Occipital lobe (tissue), 2 donors: ENCODE results near the gene GARS1. TPM values are rescaled to one million over a fixed set of nuclear protein-coding genes. Genes with fewer than 3 reads are reported as not detected.
A peak's percentile ranks its signal among the peaks of the same experiment; 100 is the strongest.
"Not testable (repeated sequence)": the region's sequence is repeated elsewhere in the genome, so short reads cannot be mapped to it uniquely, and the experiment has no call there.

ENCODE experiments used
- DNase-seq: peaks from one replicate; lab custom pipeline; 2025; lab: John Stamatoyannopoulos, UW
- total RNA-seq: library from RNA; depleted of rRNA; stranded (reverse); fragments of >200 nt; gene quantifications from one replicate; pipeline ENCODE4 v1.2.3, GENCODE V29; 2014

GARS1 gene, protein sequence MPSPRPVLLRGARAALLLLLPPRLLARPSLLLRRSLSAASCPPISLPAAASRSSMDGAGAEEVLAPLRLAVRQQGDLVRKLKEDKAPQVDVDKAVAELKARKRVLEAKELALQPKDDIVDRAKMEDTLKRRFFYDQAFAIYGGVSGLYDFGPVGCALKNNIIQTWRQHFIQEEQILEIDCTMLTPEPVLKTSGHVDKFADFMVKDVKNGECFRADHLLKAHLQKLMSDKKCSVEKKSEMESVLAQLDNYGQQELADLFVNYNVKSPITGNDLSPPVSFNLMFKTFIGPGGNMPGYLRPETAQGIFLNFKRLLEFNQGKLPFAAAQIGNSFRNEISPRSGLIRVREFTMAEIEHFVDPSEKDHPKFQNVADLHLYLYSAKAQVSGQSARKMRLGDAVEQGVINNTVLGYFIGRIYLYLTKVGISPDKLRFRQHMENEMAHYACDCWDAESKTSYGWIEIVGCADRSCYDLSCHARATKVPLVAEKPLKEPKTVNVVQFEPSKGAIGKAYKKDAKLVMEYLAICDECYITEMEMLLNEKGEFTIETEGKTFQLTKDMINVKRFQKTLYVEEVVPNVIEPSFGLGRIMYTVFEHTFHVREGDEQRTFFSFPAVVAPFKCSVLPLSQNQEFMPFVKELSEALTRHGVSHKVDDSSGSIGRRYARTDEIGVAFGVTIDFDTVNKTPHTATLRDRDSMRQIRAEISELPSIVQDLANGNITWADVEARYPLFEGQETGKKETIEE
- 47.1 TPM for total RNA-seq

DNA sequence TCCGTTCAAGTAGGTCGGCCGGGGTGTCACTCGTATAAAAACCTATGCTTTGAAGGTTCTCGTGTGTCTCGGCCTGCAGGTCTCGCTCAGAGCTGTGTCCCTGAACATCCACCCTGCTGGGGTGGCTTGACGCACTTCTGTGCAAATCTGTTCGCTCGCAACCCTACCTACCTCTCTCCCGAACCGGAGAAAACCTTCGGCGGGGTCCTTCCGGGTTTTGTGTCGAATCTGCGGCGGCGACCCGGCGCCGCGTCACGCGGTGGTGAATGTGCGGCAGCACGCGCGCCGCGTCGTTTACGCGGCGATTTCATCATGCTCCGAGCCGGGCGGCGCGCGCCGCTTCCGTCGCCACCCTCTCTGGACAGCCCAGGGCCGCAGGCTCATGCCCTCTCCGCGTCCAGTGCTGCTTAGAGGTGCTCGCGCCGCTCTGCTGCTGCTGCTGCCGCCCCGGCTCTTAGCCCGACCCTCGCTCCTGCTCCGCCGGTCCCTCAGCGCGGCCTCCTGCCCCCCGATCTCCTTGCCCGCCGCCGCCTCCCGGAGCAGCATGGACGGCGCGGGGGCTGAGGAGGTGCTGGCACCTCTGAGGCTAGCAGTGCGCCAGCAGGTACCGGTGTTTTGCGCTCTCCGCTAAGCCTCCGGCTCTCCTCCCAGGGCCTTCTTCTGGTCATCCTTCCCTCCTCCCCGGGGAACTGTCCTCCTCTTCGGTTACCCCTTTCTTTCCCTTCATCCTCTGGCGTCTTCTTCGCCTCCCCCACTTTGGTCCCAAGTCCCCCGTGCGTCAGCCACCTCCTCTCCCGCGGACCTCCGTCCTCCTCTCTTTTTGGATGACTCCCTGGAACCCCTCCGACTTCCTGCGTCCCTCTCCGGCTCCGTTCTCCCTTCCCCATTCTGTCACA lies at the start of gene GARS1:
Gene GARS1, plus strand, starts transcription at position 339 of the 896 bp plus-strand sequence. Its CDS starts 44 bp downstream, at position 383.
- peak; percentile 77 for DNase-seq

DNA sequence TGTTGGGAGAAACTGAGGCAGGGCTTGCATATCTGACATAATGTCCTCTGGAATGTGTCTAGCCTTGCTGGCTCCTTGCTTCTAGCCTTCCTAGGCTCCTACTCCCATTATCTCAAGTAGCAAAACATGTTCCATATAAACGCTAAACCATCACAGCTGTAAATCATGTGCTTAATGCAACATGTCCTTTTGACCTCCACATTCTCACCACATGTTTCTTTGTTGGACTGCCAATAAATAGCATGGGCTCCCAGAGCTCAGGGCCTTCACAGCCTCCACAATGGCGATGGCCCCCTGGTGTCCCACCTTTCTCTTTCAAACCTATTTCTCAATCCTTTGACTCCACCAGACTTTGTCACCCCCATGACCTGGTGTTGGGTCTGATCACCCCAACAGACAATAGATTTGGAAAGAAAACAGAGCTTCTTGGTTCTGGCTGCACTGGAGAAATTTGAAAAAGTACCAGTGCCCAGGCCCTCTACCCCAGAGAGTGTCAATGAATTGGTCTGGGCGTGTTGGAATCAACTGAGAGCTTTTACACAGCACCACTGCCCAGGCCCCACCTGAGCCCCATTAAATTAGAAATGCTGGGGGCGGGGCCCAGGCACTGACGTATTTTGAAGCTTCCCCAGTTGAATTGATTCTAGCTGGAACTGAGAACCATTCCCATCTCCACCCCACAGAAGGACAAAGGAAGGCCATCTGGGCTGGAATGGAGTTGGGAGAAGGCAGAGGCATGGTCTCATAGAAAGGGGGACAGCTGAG lies 48.7 kb upstream of the GARS1 start:
- DNase-seq: no peak

GRCh38 chr7:30546596-30546995 lies 48.1 kb upstream of the GARS1 start:
- DNase-seq: no peak

GRCh38 chr7:30548845-30549244 lies 45.8 kb upstream of the GARS1 start:
- DNase-seq: peak; percentile 42

DNA sequence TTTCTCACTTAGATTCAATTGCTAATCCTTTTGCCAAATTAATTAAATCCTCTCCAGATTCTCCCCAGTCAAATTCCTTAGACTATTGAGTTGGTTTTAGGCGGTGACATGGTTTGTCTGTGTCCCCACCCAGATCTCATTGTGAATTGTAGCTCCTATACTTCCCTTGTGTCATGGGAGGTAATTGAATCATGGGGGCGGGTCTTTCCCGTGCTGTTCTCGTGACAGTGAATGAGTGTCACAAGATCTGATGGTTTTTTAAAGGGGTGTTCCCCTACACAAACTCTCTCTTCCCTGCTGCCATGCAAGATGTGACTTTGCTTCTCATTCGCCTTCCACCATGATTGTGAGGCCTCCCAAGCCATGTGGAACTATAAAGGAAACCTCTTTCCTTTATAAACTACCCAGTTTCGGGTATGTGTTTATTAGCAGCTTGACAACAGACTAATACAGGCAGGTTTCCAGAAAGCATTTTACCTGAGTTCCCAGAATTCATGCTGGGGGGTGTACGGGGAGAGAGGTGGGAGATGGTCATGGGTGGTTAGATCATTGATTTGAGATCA lies 44.7 kb upstream of the GARS1 start:
- no peak for DNase-seq

- no peak for DNase-seq
Measured at GRCh38 chr7:30552330-30552729, 42.3 kb upstream of the GARS1 start.

DNA sequence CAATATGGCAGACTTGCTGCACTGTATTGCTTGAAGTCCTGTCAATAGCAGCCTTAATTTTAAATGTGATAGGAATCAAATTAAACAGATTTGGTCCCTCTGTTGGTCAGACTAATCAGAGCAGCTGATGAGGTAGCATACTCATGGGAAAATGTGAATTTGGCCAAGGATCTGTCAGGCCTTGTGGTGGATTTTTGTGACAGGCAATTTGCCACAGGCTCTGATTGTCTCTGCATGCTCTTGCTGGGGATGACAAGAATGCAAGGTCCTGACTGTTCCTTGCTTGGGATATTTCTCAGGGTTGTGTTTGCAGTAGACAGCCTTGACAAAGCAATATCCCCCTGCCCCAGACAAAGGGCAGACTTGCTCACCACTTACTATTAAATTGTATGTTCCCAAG lies 41.5 kb upstream of the GARS1 start:
- DNase-seq: no peak

- DNase-seq: no peak
Measured at GRCh38 chr7:30553546-30553945, 41.1 kb upstream of the GARS1 start.

DNA sequence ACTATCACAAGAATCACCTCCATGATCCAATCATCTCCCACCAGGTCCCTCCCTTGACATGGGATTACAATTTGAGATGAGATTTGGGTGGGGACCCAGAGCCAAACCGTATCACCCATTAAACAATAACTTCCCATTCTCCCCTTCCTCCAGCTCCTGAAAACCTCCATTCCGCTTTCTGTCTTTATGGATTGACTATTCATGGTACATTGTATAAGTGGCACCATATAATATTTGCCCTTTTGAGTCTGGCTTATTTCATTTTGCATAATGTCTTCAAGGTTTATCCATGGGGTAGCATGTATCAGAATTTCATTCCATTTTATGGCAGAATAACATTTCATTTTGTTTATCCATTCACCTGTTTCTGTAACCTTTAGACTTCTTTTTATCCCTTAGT lies 39.2 kb upstream of the GARS1 start:
- no peak for DNase-seq

GRCh38 chr7:30556840-30557239 lies 37.8 kb upstream of the GARS1 start:
- DNase-seq: peak; percentile 63

- no peak for DNase-seq
Measured at GRCh38 chr7:30557245-30557644, 37.4 kb upstream of the GARS1 start.

GRCh38 chr7:30559611-30560010 lies 35.1 kb upstream of the GARS1 start:
- no peak for DNase-seq

GRCh38 chr7:30561389-30561788 lies 33.3 kb upstream of the GARS1 start:
- DNase-seq: no peak

DNA sequence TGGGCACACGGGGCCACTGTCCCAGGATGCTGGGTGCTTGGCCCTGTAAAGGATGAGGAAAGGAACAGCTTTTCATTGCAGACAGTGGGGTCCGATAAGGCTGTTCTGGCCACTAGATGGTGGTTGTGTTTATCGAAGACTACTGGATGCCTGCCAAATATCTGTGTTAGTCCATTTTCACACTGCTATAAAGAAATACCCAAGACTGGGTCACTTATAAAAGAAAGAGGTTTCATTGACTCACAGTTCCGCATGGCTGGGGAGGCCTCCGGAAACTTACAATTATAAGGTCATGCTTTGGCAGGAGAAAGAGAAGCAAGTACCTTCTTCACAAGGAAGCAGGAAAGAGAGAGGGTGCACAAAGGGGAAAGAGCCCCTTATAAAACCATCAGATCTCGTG lies 32.2 kb upstream of the GARS1 start:
- DNase-seq: no peak

GRCh38 chr7:30562909-30563308 lies 31.8 kb upstream of the GARS1 start:
- no peak for DNase-seq

DNA sequence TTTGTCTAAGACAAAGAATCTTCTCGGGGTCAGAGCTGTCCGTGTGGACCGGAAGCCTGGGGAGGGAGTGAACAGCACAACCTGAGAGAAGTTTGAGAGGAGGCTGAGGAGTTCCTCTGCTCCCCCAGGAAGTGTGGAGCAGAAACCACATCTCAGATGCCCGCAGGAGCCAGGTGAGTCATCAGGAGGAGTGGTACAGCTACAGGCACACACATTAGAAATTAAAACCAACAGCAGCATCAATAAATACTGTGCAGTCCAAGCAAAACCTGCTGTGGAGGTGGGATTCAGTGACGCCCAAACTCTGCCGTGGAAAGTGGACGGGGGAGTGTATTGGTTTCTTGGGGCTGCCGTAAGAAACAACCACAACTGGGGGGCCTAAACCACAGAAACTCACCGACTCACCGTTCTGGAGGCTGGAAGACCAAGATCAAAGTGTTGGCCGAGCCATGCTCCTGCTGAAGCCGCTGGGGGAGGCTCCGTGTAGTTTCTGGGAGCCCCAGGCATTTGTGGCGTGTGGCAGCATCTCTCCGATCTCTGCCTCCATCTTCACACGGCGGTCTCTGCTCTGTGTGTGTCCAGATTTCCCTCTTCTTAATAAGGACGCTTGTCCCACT lies 31.2 kb upstream of the GARS1 start:
- DNase-seq: no peak

DNA sequence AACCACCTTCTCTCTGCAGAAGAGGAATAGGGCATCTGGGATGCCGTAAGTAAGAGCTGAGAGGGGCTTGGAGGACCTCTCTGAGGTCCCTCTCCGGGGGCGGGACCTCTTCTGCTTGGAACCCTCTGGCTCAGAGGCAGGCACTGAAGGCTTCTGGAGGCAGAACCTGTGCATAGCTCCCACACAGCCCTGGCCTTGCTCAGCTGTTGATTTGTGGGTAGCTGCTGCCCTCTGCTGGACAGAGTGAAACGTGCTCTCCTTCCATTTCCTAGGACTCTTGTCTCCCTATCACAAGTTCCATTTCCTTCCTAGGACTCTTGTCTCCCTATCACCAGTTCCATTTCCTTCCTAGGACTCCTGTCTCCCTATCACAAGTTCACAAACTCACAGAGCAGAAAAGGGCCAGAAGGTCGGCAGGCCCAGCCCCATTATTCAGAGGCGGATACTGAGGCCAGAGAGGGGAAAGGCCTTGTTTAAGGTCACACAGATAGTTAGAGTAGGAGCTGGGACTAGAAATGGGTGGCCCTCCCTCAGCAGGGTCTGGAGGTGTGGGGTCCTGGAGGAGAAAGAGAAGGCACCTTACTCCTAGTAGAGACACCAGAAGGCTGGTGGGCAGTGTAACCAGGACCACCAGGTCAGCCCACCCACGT lies 30.3 kb upstream of the GARS1 start:
- DNase-seq: peak; percentile 76

DNA sequence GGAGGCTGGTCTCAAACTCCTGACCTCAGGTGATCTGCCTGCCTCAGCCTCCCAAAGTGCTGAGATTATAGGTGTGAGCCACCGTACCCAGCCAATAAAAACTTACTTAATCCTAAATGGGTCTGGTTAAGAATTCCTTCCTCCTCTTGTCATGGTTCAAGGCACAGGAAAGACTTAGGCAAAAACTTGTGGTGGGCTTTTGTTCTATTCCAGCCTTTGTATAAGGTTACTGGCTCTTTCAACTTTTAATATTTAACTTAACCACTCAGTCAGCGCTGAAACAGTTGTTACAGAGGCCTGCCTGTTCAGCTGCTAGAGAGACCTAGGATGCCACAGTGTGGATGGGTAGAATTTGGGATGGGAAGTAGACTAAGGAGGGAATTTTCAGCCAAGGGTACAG lies 28.1 kb upstream of the GARS1 start:
- no peak for DNase-seq

DNA sequence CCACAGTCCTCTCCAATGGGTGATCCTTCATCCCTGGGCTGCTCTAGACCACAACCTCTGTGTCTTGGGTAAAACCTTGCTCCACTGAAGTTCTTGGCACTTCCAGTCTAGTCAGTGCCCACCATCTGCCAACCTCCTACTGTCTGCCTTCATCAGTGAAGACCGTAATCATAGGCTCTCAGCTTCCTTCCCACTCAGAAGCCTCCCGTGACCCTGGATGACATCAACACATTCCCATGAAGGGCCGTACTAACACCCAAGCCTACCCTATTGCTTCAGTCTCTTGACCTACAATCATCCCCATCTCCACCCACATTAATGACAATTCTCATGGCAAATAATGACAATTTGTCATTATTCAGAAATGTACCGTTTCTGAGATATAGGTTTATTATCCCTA lies 27.6 kb upstream of the GARS1 start:
- DNase-seq: no peak

DNA sequence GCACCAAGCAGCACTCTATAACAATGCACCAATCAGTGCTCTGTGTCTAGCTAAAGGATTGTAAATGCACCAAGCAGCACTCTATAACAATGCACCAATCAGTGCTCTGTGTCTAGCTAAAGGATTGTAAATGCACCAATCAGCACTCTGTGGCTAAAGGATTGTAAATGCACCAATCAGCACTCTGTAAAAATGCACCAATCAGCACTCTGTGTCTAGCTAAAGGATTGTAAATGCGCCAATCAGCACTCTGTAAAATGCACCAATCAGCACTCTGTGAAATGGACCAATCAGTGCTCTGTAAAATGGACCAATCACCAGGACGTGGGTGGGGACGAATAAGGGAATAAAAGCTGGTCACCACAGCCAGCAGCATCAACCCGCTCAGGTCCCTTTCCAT lies 24.4 kb upstream of the GARS1 start:
- not testable (repeated sequence) for DNase-seq
